GM19025 (cell line): ENCODE results near the gene GRWD1.
"Not testable (repeated sequence)": the region's sequence is repeated elsewhere in the genome, so short reads cannot be mapped to it uniquely, and the experiment has no call there.

Experiments used
- ATAC-seq: cut with Tn5 transposase; IDR thresholded peaks from one replicate; pipeline ENCODE4 v1.9.1; 2021; ENCODE audit warnings: mild to moderate bottlenecking, low read depth, moderate library complexity; ENCODE audit not compliant: unreplicated experiment

The GRWD1 gene

DNA sequence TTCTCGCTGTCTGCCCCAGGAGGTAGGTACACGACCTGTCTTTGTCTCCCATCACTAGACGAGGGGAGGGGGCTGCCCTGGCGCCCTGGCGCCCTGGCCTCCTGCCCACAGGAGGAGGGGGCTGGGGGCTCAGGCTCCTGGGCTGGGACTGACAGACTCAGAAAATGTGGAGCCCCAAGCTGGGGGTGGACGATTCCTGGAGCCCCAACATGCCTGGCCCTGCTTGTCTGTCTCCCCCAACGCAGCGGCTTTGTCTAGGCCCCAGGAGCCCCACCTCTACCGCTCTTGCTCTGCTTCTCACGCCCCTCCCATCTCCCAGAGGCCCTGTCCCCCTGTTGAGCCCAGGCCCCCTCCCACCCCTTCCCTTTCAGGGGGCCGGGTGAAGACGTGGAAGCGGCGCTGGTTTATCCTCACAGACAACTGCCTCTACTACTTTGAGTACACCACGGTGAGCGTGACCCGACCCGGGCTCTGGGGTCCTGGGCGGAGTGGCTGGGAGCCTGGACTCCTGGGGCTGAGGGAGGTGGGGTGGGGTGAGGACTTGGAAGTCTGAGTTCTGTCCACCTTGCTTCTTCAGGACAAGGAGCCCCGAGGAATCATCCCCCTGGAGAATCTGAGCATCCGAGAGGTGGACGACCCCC, 32.0 kb downstream of the GRWD1 start:
- ATAC-seq: no peak

DNA sequence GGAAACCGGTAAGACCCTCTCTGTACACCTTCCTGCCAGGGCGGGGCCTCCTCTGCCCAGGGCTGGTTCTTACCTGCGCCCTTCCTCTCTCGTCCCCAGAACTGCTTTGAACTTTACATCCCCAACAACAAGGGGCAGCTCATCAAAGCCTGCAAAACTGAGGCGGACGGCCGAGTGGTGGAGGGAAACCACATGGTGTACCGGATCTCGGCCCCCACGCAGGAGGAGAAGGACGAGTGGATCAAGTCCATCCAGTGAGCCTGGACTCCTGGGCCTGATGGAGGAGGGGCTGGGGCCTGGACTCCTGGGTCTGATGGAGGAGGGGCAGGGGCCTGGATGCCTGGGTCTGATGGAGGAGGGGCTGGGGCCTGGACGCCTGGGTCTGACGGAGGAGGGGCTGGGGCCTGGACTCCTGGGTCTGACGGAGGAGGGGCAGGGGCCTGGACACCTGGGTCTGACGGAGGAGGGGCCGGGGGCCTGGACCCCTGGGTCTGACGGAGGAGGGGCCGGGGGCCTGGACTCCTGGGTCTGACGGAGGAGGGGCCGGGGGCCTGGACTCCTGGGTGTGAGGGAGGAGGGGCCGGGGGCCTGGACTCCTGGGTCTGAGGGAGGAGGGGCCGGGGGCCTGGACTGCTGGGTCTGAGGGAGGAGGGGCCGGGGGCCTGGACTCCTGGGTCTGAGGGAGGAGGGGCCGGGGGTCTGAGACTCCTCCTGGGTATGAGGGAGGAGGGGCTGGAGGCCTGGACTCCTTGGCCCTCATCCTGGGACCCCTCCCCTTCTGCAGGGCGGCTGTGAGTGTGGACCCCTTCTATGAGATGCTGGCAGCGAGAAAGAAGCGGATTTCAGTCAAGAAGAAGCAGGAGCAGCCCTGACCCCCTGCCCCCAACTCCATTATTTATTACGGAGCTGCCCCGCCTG, 32.8 kb downstream of the GRWD1 start:
- no peak for ATAC-seq

DNA sequence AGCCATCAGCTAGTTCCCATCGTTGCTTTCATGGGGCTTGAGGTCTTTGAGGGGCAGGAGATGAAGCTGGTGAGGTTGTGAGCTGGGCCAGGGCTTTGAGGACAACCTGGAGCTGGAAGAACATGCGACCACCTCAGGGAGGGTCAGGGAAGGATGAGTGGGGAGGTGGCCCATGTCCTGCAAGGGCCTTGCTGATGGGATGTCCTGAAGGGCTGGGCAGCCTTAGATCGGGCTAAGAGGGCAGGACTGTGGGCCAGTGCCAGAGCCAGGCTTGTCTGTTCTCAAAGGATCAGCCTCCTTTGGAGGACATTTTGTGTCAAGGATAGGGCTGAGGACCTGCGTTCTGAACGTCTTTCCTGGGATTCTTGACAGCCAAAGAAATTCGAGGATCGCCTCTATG, 33.9 kb downstream of the GRWD1 start:
- ATAC-seq: no peak

DNA sequence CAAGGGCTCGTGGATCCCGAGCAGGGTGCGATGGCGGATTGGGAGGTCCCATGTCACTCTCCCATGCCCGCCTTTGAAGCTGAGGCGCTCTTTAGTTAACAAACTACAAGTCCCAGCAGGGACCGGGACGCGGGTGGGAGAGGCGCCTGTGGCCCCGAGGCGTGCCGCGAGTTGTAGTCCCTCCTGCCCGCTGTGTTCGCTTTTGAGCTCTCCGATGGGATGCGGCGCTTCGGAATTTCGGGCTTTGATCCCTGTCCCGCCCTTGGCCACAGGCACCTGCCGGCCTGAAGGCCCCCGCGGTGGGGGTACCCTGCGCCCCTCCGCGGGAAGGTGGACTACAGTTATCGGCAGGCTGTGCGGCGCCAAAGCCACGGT, 34.4 kb downstream of the GRWD1 start:
- ATAC-seq: no peak

DNA sequence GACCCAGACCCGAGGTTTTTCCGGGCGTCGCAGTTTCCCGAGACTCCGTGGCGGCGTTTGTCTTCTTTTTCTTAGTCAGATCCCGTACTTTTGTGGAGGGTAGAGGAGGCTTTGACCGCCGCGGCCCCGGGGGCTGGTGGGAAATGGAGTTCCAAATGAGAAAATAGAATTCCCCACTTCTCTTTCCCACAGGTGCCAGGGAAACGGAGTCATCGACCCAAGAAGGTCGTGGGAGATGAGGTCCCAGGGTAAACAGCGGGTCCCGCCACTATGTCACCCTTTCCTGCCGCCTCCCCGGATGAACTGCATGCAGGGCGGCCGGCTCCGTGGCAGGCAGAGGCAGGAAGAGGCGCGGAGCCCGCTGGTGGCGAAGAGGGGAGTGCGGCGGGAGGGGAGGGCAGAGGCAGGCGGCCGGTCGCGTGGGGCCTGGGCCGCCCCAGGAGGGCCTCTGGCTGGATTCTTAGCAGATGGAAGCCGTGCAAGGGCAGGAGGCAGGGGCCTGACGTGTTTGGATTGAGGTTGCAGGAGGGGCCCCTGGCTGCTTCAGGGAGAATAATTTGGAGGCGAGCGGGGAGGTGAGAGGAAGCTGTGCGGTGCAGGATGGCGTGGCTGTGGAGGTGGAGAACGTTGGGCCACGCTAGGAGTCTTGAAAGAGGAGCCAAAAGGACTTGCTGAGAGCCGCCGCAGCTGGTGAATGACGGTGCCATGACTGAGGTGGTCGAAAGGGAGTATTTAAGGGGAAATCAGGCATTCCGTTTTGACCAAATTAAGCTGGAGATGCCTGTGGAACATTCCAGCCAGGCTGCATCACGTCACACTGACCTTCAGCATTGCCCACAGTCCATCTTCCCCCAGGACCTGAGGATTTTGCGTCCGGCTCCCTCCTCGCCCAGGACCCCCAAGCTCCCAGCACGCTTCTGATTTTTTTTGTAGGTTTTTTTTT, 35.0 kb downstream of the GRWD1 start:
- no peak for ATAC-seq

DNA sequence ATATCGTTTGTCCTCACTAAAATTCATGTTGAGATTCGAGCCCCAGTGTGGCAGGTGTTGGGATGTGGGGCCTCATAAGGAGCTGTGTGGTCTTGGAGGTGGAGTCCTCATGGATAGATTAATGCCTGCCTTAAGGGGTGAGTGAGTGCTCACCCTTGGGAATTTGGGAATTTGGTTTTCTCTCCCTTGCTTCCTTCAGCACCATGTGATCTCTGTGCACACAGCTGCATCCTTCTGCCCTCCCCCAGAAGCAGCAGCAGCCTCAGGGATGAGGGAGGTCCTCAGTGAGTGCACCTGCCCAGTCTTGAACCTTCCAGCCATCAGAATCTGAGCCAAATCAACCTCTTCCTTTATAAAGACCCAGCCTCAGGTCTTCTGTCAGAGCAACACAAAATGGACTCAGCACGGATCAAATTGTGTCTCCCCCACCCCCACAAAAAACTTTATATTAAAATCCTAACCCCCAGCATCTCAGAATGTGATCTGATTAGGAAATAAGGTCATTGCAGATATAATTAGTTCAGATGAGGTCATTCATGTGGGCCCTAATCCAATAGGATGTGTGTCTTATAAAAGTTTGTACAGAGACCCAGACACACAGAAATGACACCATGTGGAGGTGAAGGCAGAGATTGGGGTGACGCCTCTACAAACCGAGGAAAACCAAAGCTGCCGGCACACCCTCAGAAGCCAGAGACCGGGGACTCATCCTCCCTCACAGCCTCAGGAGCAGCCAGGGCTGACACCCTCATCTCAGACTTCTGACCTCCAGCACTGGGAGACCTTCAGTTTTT, 36.3 kb downstream of the GRWD1 start:
- ATAC-seq: no peak

DNA sequence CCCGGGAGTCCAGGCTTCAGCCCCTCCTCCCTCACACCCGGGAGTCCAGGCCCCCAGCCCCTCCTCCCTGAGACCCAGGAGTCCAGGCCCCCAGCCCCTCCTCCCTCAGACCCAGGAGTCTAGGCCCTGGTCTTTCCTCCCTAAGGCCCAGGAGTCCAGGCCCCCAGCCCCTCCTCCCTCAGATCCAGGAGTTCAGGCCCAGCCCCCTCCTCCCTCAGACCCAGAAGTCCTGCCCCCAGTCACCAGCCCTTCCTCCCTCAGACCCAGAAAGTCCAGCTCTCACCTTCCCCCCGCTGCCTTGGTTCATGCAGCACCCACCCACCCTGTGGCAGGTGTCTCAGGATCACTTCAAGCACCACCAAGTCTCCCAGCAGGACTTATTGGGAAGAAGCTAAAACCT, 37.5 kb downstream of the GRWD1 start:
- no peak for ATAC-seq

DNA sequence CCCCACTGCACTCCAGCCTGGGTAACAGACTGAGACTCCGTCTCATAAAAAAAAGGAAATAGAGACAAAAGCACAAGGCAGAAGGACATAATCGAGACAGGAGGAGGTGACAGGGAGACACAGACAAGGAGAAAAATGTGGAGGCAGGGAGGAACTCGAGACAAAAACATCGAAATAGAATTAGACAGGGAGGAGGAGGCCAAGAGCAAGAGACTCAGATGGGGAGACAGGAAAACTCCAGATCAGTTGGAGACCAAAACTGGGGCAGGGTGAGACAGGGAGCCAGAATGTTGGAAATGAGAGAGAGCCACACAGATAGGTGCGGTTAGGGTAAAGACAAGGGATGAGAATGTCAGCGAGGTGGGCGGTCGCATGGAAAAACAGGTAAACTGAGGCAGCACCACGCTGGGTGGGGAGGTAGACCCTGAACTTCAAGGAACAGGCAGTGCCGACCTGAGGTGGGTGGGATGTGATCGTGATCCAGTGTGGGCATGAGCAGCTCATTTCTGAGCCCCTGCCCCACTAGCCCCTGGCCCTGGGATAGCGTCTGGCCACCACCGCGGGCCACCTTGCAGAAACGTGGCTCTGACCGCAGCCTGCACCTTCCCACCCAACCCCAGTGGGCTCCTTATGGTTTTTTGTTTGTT, 38.6 kb downstream of the GRWD1 start:
- no peak for ATAC-seq

DNA sequence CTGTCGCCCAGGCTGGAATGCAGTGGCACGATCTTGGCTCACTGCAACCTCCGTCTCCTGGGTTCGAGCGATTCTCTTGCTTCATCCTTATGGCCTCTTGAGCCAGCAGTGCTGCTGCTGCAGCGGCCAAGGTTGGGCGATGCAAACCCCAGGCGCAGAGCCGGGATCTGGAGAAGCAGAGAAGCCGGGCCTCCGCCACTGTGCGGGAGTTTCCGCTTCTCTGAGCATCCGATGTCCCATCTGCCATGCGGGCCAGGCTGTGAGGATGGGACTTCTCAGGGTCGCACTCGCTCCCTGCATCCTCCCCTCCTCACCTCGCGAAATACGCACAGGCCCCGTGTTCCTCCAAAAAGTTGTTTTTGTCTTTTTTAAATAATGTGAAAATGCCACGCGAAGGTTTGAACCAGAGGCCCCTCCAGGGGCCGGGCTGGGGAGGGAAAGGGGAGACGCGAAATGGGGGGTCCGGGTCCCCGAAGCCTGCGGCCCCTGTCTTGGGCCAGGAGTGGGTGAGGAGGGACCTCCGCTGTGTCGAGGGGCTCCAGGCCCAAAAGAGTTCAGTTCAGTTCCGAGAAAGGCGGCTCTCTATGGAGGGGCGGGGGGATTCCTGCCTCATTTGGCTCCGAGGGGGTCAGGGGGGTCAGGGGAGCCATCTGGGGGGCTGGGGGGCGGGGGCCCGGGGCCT, 39.3 kb downstream of the GRWD1 start:
- ATAC-seq: no peak

DNA sequence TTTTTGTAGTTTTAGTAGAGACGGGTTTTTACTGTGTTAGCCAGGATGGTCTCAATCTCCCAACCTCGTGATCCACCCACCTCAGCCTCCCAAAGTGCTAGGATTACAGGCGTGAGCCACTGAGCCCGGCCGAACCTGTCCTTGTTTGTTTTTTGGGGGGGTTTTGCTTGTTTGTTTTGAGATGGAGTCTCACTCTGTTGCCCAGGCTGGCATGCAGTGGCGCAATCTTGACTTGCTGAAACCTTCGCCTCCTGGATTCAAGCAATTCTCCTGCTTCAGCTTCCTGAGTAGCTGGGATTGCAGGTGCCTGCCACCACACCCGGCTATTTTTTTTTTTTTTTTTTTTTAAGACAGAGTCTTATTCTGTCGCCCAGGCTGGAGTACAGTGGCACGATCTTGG, 40.9 kb downstream of the GRWD1 start:
- not testable (repeated sequence) for ATAC-seq

DNA sequence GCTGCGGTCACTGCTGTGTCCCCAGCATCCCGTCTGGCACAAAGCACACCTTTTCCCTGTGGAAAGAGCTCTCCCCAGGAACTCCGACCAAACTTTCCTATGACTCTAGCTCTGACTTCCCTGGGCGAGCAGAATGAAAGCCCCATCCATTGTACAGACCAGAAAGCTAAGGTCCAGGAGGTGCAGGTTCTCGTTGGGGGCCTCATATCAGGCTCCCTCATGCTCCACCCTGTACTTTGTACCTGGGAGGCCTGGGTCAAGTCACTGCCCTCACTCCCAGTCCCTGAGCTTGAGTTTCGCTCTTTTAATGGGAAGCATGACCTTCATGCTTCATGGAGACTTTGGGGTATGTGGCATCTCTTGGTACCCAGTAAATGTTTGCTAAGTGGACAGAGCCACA, 41.8 kb downstream of the GRWD1 start:
- no peak for ATAC-seq

DNA sequence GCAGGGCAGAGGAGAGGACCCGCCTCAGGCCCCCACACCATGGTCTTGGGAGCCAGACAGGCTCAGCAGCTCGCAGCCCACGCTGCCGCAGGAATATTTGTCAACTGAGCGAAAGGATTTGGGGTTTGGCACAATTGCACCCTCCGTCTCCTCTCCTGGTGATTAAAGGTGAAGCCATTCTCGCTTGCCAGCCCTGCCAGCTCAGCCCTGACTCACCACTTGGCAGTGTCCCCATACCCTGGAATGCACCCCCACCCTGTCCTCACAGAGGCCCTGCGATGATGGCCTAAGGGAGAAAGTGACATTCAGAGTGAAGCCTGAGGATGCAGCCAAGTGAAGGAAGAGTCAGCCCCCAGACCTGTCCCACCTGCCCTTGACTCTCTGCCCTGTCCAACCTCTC, 42.2 kb downstream of the GRWD1 start:
- ATAC-seq: no peak

DNA sequence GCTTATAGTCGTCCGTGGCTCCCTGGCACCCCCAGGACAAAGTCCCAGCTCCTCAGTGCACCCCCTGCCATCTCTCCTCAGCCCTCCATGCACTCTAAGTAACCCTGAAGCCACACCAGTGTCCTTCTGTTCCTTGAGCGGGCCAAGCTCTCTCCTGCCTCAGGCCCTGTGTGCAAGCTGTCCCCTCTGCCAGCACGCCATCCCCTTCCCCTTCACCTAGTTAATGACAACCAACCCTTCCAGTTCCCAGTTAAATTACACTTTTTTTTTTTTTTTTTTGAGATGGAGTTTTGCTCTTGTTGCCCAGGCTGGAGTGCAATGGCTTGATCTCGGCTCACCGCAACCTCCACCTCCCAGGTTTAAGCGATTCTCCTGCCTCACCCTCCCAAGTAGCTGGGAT, 42.7 kb downstream of the GRWD1 start:
- ATAC-seq: not testable (repeated sequence)

DNA sequence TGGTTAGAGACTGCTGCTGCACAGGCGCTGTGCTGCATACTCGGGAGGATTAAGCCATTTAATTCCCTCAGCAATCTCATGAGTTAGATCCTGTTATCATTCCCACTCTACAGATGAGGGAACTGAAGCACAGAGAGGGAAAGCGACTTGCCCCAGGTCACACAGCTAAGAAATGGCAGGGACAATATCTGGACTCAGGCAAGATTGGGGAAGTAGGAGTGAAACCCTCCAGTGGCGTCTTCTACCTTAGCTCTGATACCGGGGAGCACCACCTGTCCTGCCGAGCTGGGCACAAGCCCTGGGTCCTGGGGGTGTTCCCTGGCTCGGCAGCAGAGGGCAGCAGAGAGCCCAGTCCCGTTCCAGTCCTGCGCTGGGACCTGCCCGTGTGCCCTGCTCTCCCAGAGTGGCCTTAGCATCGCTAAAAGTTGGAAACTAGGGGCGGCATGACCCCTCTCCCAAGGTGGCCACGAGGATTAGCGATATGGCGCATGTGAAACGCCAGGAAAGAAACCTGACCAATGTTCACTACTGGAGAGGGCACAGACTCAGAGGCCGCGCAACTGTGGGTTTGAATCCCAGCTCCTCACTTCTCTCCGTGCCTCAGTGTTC, 43.9 kb downstream of the GRWD1 start:
- no peak for ATAC-seq

DNA sequence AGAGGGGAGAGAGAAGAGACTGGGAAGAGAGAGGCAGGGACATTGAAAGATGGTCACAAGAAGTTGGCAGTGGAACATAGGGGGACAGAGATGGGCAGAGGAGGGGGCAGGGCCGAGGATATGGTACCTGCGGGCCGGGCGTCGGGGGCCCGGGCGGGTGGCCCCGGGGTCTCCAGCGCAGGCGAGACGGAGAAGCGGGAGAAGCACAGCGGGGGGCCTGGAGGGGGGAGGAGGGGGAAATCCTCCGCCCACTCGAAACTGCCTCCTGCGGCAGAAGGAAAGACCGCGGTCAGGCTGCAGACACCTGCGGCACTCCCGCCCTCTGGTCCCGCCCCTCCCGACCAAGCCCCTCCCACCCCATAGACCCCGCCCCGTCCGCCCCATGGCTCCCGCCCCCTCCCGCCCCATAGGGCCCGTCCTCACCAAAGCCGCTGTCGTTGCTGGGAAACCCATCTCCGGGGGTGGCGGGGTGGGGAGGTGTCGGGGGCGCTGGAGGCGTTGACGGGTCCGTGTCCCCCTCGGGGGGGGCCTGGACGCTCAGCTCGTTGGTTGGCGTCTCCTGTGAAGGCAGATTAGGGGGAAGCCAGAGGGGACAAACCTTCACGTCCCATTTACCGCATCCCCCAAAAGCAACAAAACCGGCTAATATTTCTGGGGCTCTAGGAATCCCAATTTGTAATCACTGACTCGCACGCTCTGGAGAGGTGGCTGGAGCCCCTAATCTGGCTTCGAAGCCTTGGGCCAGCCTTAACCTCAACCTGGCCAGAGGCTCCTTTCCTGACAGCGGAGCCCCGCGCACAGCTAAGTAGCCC, 45.4 kb downstream of the GRWD1 start:
- ATAC-seq: no peak

DNA sequence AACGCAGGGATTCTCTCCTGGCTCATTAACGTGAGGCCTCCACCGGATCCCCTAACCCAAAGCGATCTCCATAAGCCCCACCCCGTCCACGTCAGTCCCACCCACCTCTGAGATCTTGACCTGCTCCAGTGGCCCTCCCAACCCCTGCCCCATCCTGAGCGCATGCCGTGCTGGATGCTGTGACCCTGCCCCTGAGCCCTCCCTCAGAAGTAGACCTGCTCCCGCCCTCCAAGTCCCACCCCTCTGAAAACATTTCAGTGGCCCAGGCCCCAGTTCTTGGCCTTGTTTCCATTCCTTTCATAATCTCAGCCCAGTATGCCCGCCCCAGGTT, 46.0 kb downstream of the GRWD1 start:
- no peak for ATAC-seq

DNA sequence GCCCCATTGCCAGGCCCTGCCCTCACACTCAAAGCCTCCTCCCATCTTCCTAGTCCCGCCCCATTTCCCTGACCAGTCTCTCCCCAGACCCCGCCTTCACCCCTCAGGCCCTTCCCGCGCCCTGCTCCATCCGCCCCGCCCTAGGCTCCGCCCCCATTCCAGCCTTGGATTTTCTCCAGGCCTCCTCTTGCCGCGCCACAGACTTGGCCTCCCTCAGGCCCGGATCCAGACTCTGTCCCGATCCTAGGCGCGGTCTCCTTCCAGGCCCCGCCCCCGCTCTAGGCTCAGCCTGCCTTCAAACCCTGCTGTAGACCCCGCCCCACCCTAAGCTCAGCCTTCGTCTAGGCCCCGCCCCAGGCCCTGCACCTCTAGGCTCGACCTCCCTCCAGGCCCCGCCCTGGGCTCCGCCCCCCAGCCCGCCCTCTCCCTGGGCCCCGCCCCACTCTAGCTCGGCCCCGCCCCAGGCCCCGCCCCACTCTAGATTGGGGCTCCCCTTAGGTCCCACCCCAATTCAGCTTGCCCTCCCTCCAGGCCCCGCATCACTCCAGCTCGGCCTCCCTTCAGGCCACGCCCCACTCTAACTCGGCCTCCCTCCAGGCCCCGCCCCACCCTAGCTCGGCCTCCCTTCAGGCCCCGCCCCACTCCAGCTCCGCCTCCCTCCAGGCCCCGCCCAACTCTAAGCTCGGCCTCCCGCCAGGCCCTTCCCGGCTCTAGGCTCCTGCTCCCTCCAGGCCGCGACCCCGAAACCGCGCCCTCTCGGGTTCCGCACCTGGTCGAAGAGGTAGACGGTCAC, 47.3 kb downstream of the GRWD1 start:
- ATAC-seq: peak; percentile 44
